Activated T-helper 1 cell treated with Interleukin-2 at 50 U/mL for 16 hours (primary cell): ENCODE measurements around the gene SPX.

ENCODE experiments used
- DNase-seq: peaks from one replicate; pipeline ENCODE4 v3.0.0-alpha.2; 2020; ENCODE audit warnings: low read depth

SPX gene

DNA sequence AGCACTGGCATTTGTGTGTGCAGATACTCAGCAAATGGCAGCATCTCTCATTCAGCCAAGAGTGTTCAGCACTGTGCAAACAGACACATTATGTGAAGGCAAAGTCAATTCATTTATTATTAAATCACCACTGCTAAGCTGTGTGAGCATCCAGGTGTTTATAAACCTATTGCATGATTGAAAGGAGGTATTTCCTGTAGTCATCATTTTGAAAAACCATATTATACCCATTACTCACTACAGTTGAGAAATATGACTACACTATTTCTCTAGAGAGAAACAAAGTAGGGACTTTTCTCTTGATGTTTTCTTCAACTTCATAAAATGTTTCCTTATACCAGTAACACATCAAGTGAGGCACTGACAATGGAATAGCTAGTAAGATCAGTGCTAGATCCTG, 13.7 kb downstream of the SPX start:
- DNase-seq = no peak

DNA sequence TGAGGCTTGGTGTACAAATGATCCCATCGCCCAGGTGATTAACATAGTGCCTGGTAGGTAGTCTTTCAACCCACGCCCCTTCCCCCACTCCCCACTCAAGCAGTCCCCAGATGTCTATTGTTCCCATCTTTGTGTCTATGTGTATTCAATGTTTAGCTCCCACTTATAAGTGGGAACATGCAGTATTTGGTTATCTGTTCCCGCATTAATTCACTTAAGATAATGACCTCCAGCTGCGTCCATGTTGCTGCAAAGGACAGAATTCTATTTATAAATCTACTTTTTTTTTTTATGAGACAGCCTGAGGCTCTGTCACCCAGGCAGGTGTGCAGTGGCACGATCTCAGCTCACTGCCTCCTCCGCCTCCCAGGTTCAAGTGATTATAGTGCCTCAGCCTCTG, 15.7 kb downstream of the SPX start:
- no peak for DNase-seq

DNA sequence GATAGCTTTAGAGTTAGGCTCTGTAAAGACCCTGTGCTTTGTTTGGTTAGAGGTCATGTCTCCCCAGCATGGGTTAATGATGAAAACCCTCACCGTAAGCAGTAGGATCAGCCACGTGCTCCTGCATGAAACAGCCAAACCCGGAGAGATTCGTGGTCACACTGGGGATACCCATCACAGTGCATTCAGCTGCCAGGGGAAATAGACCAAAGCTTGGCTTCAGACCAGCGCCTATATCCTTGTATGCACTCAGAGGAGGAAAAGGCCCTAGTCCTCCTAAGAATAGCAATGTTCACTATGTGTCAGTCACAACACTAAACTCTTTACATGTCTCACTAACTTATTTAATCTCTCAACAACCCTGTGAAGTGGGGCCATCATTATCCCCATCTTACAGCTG, 16.3 kb downstream of the SPX start:
- DNase-seq = no peak

- no peak for DNase-seq
Observed at GRCh38 chr12:21543151-21543550, 17.1 kb downstream of the SPX start.

DNA sequence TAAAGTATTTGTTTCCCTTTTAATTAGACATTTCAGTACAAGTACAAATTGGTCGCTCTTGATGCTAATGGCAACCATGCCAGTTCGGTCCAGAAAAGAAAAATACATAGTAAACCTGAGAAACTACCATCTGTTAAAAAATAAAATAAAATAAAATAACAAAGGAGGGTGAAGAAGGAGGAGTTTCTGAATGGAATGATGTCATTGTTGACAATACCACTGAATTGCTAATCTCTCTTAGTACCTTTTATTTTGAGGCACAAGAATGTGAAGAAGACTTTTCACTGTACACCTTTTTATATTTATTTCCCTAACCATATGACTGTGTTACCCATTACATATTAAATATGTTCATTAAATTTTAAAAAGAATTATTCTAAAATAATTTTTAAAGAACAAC, 19.5 kb downstream of the SPX start:
- no peak for DNase-seq

GRCh38 chr12:21546716-21547115, 20.6 kb downstream of the SPX start:
- no peak for DNase-seq

GRCh38 chr12:21547437-21547836, 21.3 kb downstream of the SPX start:
- DNase-seq = no peak

GRCh38 chr12:21551841-21552465, 25.9 kb downstream of the SPX start:
- DNase-seq = no peak

GRCh38 chr12:21552635-21553328, 26.7 kb downstream of the SPX start:
- no peak for DNase-seq

GRCh38 chr12:21553329-21553675, 27.2 kb downstream of the SPX start:
- DNase-seq = no peak

DNA sequence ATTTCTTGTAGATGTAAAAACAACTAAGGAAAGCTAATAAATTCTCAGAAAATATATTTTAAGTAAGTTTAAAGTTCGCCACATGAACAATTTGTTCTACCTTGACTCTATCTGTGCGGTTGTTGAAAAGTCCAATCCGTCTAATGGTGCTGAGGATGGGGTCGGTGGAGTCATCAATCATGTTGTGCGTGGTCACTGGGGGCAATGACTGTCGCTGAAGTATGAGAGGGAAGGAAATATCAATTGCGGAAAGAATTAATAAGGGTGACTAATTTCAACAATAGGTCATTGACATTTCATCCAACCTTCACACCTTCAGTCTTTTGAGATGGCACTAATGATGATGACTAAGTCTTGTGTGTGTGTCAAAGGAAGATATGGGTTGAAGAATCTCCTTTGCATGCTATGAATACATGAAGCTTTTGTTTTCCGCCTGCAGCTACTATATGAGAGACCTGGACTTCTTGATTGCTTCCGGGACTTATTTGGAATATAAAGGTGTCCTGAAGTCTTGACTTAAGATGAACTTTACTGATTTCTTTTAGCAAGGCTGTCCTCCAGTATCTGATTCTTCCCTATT, 32.1 kb downstream of the SPX start:
- DNase-seq = no peak

DNA sequence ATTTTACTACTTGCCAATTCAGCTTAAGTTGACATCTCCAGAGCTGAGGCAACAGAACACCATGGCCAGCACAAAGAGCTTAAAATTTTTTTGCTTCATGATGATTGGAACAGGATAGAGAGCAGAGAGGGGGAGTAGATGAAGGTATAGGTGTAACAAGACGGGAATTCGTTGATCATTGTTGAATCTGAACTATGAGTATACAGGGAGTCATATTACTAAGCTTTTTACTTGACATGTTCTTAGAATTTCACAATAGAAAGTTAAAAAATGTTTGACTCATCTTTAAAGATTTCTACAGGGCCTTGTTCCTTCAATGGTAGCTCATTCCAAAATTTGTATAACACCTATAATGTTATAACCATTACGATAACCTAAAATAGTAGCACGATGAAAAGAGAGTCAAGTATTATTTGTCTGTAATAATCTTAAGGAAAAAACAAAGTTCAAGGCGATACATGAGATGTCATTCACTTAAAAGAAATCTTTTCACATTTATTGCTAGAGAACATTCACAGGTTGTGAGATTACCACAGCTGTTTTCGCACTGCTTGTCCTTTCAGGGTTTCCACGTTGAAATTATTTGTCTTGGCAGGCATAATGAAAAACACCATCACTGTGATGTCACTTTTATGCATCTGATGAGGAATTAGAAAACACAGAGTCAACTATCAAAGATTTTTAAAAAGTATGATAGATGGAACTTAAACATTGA, 33.9 kb downstream of the SPX start:
- no peak for DNase-seq

GRCh38 chr12:21561158-21561557, 35.1 kb downstream of the SPX start:
- no peak for DNase-seq

DNA sequence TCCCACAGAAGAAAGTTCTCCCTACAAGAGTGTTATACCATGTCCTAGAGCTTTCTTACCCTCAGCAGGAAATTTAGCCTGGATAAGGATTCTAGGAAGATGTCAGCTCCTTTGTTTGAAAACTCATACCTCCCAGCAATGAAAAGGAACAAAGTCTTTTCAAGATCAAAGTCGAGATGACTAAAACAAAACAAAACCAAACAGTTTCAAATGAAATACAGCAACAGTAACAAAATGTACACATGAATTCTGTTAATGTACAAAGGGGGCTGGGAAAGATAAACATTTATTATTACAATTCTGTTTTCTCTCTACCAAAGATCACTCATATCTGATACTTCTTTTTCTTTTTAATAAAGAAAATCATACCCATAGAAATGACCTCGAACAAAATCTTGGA, 36.8 kb downstream of the SPX start:
- DNase-seq = no peak

DNA sequence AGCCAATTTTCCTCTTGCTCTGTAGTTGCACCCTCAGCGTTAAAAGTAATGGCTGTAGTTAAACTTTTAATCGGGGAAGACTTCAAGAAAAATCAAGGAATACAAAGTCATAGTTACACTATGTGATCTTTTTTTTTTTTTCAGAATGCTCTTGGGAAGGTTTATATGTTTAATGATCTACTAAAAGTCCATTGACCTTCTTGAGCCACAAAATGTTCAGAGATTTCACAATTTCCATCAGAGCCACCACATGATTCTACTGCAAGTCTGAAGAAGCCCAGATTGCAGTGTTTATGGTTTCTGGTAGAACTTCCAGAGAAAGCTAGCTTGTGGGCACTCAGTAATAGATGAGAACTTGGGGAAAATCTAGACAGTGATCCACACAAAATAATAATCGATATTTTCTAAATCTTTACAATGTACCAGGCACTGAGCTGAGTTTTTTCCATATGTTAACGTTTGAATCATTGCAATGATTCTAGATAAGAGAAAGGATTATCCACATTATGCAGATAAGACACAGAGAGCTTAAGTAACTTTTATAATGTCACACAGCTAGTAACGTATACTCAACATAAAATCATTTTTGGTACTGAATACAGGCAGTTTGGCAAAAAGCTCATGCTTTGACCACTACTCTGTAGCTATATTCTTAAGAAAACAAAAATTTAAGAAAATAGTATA, 40.3 kb downstream of the SPX start:
- DNase-seq = no peak

GRCh38 chr12:21566907-21567394, 40.9 kb downstream of the SPX start:
- no peak for DNase-seq

GRCh38 chr12:21568115-21568514, 42.0 kb downstream of the SPX start:
- DNase-seq = no peak

DNA sequence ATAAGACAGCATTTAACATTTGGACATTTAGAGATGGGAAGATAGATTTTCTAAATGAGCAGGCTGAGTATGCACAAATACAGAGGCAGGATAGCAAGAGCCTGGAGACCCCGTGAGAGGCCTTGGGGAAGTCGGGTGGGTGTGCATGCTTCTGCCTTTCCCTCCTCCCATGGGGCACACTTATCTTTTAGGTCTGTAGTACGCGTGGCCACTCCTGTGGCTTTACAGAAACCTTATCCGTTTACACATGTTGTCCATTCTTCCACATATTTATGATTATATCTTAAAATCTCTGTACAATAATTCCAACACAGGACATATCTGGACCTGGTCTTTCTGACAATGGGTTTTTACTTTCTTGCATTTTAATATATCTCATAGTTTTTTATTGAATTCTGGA, 45.0 kb downstream of the SPX start:
- DNase-seq = no peak

DNA sequence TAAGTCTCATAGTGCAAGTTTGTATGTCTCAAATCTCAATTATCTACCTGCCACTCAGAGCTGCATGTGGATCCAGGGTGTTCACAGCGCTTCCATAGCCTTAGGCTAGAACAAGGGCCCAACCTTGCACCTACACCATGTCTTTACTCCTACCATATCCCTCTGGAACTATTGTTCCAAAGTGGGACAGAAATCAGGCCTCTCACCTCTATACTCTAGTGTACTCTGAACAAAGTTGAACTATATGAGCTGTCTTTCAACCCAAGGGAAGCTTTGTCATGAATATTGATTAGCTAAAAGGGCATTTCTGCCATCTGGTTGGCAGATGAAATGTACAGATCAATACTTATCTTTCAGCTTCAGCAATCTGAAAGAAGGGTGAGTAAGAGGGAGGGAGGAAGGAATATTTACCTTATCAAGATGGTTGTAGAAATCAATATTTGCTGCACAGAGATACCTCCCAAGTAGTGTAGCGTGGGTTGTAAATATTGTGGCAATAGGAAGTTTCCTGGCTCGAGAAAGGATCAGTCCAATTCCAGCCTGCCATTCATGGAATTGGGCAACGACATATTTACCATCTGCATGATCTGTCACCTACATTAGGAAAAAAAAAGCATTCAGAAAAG, 47.8 kb downstream of the SPX start:
- no peak for DNase-seq

DNA sequence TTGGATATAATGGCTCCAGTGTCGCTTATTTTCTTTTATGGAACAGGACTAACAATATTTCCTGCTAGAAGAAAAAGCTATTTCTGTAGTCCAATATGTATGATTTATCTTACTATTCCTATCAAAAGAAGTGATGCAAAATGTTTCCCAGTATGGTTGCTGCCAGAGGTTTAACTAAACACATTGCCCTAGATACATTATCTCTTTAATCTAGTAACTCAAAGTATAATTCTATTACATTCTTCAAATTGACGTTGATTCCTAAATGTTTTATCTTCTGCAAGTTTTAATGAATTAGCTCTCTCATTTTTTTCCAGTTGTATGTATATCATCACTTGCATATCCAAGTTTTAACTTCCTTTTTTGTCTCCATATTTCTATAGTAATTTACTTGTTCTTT, 50.3 kb downstream of the SPX start:
- DNase-seq = no peak

- no peak for DNase-seq
Observed at GRCh38 chr12:21577516-21577915, 51.4 kb downstream of the SPX start.
